Activated CD8-positive, alpha-beta memory T cell treated with anti-CD3 and anti-CD28 coated beads for 36 hours (primary cell): Measurements from ENCODE around the gene FOXD3. TPM values are rescaled to one million over a fixed set of nuclear protein-coding genes. Genes with fewer than 3 reads are reported as not detected.

Experiments used
- CTCF ChIA-PET: fragments of 350-600 bp; sonication (Branson Sonifier 250); formaldehyde crosslinking; loops from one replicate; lab custom pipeline; 2021; ENCODE audit warnings: antibody characterized with exemption; lab: Charles Lee
- POLR2A ChIA-PET: fragments of 350-600 bp; sonication (Branson Sonifier 250); formaldehyde crosslinking; loops from one replicate; lab custom pipeline; 2021; ENCODE audit warnings: antibody characterized with exemption; lab: Charles Lee
- total RNA-seq, 2 experiments: library from RNA; stranded (reverse); gene quantifications; one replicate each; pipeline ENCODE4 v1.2.3, GENCODE V29; 2021

Gene FOXD3
- total RNA-seq, 2 experiments from 2014 or later = not detected

DNA sequence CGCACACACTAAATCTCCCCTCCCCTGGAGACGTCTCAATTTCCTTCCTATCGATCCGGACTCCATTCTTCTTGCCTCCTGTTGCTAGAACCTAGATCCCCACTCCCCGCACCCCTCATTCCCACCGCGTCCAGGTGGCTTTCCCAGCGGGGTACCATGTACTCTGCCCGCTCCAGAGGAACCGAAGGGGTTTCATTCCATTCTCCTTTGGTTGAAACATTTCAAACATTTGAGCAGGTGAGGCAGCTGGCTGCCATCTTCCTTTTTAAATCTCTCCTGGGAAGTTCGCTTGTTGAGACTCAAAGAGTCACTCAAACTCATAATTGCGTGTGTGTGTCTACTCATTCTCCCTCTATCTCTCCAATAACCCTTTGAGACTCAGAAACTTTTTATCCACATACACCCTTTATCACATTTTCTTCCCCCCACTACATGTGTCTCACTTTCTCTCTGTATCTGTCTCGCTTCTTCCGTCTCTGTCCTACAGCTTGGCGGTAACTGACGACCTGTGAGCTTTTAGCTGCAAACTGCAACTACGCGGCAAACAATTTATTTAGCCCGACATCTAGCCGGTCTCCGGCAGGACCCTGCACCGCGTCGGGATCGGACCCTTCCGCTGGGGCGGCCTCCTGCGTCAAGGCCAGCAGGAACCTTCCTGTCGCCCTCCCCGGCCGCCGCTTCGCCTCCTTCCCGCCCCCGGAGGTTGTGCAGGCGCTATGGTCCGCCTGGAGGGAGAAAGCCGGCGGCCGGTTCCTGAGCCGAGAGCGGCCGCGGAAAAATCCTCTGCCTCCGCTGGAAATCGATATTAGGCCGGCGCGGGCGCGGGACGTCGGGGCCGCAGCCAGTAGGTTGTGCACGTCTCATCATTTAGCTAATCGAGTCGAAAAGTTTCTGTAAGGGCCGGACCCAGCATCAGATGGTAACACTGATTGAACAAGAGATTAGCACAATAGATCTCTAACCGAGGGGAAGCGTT, 3.0 kb upstream of the FOXD3 start:
- CTCF ChIA-PET = interaction anchor here (1.1 to 1.7 kb wide), 3 partner anchors 10 to 14 kb away, joined by 3 to 4 read pairs (median 4); no protein-coding TSS in a partner anchor
- POLR2A ChIA-PET = no interaction called here

GRCh38 chr1:63320022-63320721, 2.2 kb upstream of the FOXD3 start:
- CTCF ChIA-PET = interaction anchor here (1.1 to 1.7 kb wide), 3 partner anchors 9 to 13 kb away, joined by 3 to 4 read pairs (median 4); no protein-coding TSS in a partner anchor
- POLR2A ChIA-PET = no interaction called here

DNA sequence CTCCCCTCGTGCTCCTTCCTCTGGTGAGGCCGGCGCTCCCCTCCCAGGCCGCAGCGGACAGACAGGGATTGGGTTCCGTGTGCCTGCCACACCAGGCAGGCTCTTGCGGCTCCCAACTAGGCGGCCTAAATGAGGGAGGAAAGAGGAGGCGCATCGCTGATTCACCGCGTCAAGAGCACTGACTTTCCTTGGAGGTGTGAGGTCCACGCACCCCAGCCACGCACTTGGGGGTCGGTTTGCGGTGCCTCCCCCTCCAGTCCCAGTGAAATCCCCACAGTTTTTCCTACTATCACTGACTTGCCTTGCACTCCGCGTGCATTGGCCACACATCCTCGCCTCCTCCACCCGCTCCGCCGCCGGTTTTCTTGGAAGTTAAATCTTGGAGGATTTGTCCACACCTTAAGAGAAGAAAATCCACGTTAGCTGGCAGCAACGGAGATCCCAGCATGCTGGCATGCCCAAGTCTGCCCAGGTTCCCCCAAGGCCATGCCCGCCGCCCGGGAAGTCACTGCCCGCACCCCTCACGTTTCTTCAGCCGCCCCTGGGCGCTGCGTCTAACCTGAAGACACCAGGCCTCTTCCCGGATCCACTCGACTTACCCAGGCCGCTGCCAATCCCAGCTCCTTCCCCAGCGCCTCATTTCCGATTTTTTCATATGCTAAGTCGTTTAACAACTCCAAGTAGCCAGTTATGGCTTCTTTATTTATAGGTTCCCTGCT, 1.1 kb upstream of the FOXD3 start:
- ChIA-PET CTCF (interaction anchor here (1.7 kb wide), 1 partner anchor 8 kb away, joined by 4 read pairs; no protein-coding TSS in a partner anchor), POLR2A (no interaction called here)

DNA sequence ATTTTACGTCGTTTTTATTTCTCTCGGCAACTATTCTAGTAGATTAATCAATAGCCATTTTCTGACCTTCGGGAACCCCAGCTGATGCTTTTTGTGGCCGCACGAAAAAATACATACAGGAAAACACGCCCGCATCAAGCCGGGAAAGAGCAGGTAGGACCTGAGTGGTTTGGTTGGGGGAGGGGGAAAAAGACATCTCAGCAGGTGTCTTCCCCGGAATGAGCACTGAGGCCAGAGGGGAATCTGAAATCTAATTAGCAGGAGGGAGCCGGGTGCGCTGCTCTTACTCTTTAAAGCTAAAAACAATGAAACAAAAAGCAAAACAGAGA, 618 bp upstream of the FOXD3 start:
- ChIA-PET POLR2A (no interaction called here), CTCF (no interaction called here)

GRCh38 chr1:63322944-63323864, 837 bp downstream of the FOXD3 start:
- CTCF ChIA-PET = no interaction called here
- POLR2A ChIA-PET = no interaction called here

DNA sequence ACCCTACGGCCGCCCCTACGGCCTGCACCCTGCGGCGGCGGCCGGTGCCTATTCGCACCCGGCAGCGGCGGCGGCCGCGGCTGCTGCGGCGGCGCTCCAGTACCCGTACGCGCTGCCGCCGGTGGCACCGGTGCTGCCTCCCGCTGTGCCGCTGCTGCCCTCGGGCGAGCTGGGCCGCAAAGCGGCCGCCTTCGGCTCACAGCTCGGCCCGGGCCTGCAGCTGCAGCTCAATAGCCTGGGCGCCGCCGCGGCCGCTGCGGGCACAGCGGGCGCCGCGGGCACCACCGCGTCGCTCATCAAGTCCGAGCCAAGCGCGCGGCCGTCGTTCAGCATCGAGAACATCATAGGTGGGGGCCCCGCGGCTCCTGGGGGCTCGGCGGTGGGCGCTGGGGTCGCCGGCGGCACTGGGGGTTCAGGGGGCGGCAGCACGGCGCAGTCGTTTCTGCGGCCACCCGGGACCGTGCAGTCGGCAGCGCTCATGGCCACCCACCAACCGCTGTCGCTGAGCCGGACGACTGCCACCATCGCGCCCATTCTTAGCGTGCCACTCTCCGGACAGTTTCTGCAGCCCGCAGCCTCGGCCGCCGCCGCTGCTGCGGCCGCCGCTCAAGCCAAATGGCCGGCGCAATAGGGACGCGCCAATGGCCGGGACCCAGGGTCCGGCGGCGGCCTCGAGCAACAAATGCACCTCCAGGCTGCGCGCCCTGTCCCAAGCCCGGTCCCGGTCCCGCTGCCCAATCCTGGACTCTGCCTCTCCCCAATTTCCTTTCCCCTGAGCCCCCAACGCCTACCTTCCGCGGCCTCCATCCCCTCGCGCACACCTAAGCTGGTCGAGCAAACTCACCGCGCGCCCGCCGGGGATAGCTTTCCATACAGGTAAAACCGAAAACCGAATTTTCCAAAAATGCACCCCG, 1.8 kb downstream of the FOXD3 start:
- POLR2A ChIA-PET = no interaction called here
- CTCF ChIA-PET = no interaction called here

DNA sequence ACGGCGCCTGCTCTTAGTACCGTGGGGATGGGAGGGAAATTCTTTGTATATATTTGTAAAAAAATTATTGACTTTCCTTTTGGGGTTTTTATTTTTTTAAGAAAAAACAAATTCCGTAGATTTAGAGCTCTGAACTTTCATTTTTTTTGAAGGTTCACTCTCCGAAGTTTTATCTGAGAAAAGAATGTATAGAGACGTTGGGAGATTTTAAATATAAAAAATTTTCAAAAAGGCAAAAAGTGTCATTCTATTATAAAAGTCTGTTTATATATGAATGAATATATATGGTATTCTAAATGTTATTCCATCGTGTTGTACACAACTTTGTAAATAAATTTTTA, 2.4 kb downstream of the FOXD3 start:
- POLR2A ChIA-PET = no interaction called here
- CTCF ChIA-PET = no interaction called here

- ChIA-PET POLR2A (no interaction called here), CTCF (no interaction called here)
These were observed 3.1 kb downstream of the FOXD3 start for GRCh38 chr1:63325279-63325985.

DNA sequence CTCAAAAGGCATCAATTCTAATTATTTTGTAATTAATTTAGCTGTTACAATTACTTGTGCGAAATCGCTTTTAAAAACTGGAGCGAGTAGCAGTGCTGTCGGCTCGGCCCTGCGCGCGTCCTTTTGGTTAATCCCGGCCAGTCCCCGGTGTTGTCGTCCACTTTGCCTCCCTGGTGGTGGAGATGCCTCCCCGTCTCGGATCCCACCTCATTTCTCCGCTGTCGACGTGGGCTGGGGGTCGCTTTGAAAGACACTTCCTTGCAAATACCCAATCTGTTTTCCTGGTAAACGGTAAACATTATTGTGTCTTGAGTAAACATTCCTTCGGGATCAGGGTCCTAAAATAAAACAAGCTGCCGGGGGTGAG, 3.7 kb downstream of the FOXD3 start:
- ChIA-PET CTCF (interaction anchor here (0.6 kb wide), 1 partner anchor 76 kb away, joined by 4 read pairs; no protein-coding TSS in a partner anchor), POLR2A (no interaction called here)

- ChIA-PET CTCF (interaction anchor here (0.6 kb wide), 2 partner anchors 77 to 416 kb away, joined by 4 read pairs; no protein-coding TSS in a partner anchor), POLR2A (no interaction called here)
These were observed 4.4 kb downstream of the FOXD3 start for GRCh38 chr1:63326473-63327380.

- ChIA-PET POLR2A (no interaction called here), CTCF (interaction anchor here (3.6 kb wide), 1 partner anchor 10 kb away, joined by 13 read pairs; no protein-coding TSS in a partner anchor)
These were observed 5.2 kb downstream of the FOXD3 start for GRCh38 chr1:63327417-63328054.

DNA sequence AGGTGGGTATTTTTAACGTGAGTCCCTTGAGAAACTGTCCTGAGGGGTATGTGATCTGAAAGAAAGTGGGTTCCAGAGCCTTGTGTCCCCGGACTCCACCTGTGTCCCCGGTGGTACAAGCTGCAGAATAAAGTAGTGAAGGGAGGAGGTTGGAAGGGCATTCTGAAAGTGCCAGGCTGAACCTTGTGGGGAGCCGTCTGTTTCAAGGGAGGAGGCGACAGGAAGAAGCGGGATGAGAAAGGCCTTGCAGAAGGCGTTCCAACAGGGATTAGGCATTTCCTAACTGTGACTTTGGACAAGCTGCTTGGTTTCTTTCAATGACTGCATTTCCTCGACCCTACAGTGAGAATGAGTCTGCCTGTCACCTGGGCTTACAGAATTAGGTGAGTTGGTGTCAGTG, 5.8 kb downstream of the FOXD3 start:
- ChIA-PET CTCF (interaction anchor here (3.6 kb wide), 1 partner anchor 11 kb away, joined by 13 read pairs; no protein-coding TSS in a partner anchor), POLR2A (no interaction called here)

DNA sequence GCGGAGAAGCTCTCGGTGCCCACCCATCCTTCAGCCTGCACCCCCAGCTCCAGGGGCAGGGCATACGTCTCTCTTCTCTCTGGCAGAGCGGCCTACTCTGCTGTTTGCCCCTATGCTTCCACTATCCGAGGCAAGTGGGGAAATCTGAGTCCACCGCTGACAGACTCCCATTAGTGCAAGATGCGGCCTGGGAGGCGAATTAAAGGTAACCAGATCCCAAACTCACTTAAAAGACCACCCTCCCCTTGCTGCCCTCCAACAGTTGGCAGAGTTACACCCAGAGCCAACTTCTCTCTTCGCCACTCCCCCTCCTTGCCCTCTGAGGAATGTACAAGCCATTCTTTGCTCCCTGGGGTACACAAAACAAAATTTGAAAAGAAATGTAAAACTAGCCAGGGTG, 6.4 kb downstream of the FOXD3 start:
- CTCF ChIA-PET = interaction anchor here (1.1 to 3.6 kb wide), 2 partner anchors 9 to 11 kb away, joined by 4 to 13 read pairs; no protein-coding TSS in a partner anchor
- POLR2A ChIA-PET = no interaction called here

- ChIA-PET POLR2A (no interaction called here), CTCF (interaction anchor here (1.1 to 3.6 kb wide), 2 partner anchors 10 to 12 kb away, joined by 4 to 13 read pairs; no protein-coding TSS in a partner anchor)
These were observed 7.4 kb downstream of the FOXD3 start for GRCh38 chr1:63329621-63330330.
